Heart right ventricle (tissue), 16 donors: Measurements from ENCODE around the gene ACER1. TPM values are rescaled to one million over a fixed set of nuclear protein-coding genes. Genes with fewer than 3 reads are reported as not detected.
A peak's percentile ranks its signal among the peaks of the same experiment; 100 is the strongest.

Experiments
- ATAC-seq, 8 donors: fragments of 200-7000 bp; cut with Tn5 transposase; one replicate each; pipeline ENCODE4 v1.9.1; 2020; ENCODE audit warnings: mild to moderate bottlenecking in 8 of 8, moderate library complexity in 8 of 8, moderate number of reproducible peaks in 1 of 8
- DNase-seq, 2 donors: peaks; one replicate each; pipeline ENCODE4 v3.0.0-alpha.2; 2020
- H3K27ac ChIP-seq, 10 donors: fragments of 200-600 bp; sonication (generic) in 2 of 10; one replicate each; pipeline versions ENCODE4 v1.5.0 to v1.8.0; 2020 to 2022; ENCODE audit warnings: mild to moderate bottlenecking in 3 of 10
- H3K27me3 ChIP-seq, 7 donors: fragments of 200-600 bp; one replicate each; pipeline ENCODE4 v1.8.0; 2021 to 2022; ENCODE audit warnings: mild to moderate bottlenecking in 2 of 7
- H3K36me3 ChIP-seq, 9 donors: fragments of 200-600 bp; sonication (generic) in 1 of 9; one replicate each; pipeline versions ENCODE4 v1.5.0 to v1.8.0; 2020 to 2022; ENCODE audit warnings: mild to moderate bottlenecking in 2 of 9
- H3K4me1 ChIP-seq, 9 donors: fragments of 200-600 bp; sonication (generic) in 1 of 9; one replicate each; pipeline versions ENCODE4 v1.5.0 to v1.8.0; 2020 to 2022; ENCODE audit warnings: mild to moderate bottlenecking in 4 of 9
- H3K4me3 ChIP-seq, 10 donors: fragments of 200-600 bp; sonication (generic) in 2 of 10; one replicate each; pipeline versions ENCODE4 v1.5.0 to v1.8.0; 2020 to 2022; ENCODE audit warnings: mild to moderate bottlenecking in 7 of 10, moderate library complexity in 2 of 10
- H3K9me3 ChIP-seq, 11 donors: fragments of 200-600 bp in 10 of 11; sonication (generic) in 2 of 11; one replicate each; pipeline versions ENCODE4 v1.5.0 to v1.8.0; 2013 to 2022; ENCODE audit warnings: mild to moderate bottlenecking in 2 of 11, control low read depth in 1 of 11, moderate library complexity in 1 of 11
- WGBS, 2 donors: extraction: QIAGEN DNeasy Blood & Tissue Kit; methylation state at CpG; one replicate each; pipeline ENCODE4 v1.1.7; 2013; ENCODE audit warnings: inconsistent platforms in 1 of 2; 5-methylcytosine and 5-hydroxymethylcytosine counted together
- intact Hi-C, 10 donors: fragments of 100-400 bp; cut with DNase I; formaldehyde crosslinking; loops; one replicate each; pipeline versions ENCODE4 v1.11.1 to v1.14.2; 2022
- polyA plus RNA-seq, 2 donors: library from polyadenylated mRNA; stranded (reverse); fragments of 200-250 nt; gene quantifications; one replicate each; pipeline ENCODE4 v1.2.3, GENCODE V29; 2013
- total RNA-seq, 10 donors: library from RNA; stranded (reverse); fragmentation: NEBNext Ultra II Directional in 3 of 10; extraction: Animal tissue kit (Norgen Biotek cat#: 25700) in 3 of 10; gene quantifications; one replicate each; pipeline versions ENCODE4 v1.2.1 to v1.2.4, GENCODE V29; 2021 to 2023
- TF ChIP-seq, protein P1 (sequence below), 9 donors: fragments of 200-600 bp; sonication (generic) in 2 of 9; IDR thresholded peaks; one replicate each; pipeline versions ENCODE4 v1.5.0 to v1.8.0; 2021 to 2022; ENCODE audit warnings: antibody characterized with exemption in 9 of 9, mild to moderate bottlenecking in 5 of 9, moderate library complexity in 1 of 9
- donor health status: Arrhythmogenic right ventricular cardiomyopathy.
- donor health status: ischemic (EF 13 %, LVEDD 7.1; RV severe dilation, severe dysfunction).
- donor health status: healthy with polysubstance abuse.
- donor health status: DM: no; HTN: yes; CAD: no.
- donor health status: DM: no; HTN: no; CAD: no.
- donor health status: ischemic (EF 25% LVEDD 6.9; RV normal size, moderate dysfunction).
- donor health status: ischemic (EF 25% LVEDD 5.7; RV mildly dilated, moderate dysfunction).
- donor health status: healthy.
- donor health status: DM: yes; HTN: yes; CAD: no.
- donor health status: Ischemic cardiomyopathy.
- donor health status: ischemic (EF 35%, LVEDD 5.7; RV mildly dilated, moderate dysfunction).
- donor health status: nonischemic (EF 11% LVEDD 7.7; RV severe dilation, severe dysfunction).
- donor health status: DM: yes; HTN: yes; CAD: no.
- donor health status: PGD.
- donor health status: ischemic (EF 29% LVEDD 5.4; RV normal size, mild dysfunction).
- donor health status: nonischemic (EF 23%, LVEDD 6.1; RV moderate dilation, normal function).

Gene ACER1
- total and polyA plus RNA-seq, 12 donors = not detected

DNA sequence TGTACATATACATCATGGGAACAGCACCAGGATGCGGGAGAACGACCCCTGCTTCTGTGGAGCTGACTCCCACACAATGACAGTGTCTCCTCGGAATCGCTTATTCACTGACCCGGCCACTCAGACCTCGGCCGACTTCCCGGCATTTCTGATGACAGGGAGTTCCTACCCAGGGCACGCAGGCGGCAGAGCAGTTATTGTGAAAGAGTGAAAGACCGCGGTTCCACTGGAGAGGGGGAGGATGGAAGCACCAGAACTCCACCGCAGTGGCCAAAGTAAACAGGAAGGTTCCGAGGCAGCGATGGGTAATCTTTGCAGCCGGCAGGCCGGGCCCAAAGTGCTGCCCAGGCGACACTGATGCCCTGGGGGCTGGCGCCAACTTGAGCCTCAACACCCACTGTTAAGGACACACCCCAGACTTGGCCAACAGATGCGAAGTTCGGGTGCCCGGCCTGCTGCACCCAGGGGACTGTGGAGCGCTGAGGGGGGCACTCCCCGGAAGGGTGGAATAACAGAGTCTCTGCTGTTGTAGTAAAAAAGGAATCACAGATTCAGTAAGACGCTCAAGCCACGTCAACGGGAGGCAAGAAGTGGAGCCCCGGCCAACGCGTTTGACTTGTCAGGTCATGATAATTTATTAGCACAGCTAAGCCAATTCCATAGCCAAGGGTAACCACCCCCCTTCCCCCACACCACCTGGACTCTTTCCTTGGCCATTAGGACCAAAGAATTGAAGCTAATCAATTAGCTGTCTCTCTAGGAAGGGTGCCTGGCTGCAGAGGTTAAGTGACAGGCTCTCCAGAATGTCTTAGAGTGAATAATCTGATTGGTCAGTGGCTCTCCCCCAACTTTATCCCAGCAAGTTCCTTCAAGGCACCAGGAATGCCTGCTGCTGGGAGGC lies 59.5 kb downstream of the ACER1 start:
- Histone ChIP-seq H3K27ac (peak overlapping the region; percentile 72 to 95 (median 88)), H3K27me3 (no peaks in the 10 kb centered on the region), H3K4me3 (peak overlapping the region in 6 of 10 donors; percentile 30 to 43 (median 34)), H3K9me3 (no peaks in the 10 kb centered on the region), H3K4me1 (peaks cover 42 to 89% (median 87%) of the 10 kb centered on the region in 9 donors), H3K36me3 (peaks cover 0 to 29% (median 15%) of the 10 kb centered on the region in 9 donors)
- intact Hi-C loops = loop anchor here in 5 of 10 donors (2.0 to 5.0 kb wide), 3 partner anchors 37 to 55 kb away; no protein-coding TSS in a partner anchor
- peak; percentile 54 to 80 (median 75) for ATAC-seq
- DNase-seq = peak; percentile 78 to 80
- TF ChIP-seq, protein P1, sequence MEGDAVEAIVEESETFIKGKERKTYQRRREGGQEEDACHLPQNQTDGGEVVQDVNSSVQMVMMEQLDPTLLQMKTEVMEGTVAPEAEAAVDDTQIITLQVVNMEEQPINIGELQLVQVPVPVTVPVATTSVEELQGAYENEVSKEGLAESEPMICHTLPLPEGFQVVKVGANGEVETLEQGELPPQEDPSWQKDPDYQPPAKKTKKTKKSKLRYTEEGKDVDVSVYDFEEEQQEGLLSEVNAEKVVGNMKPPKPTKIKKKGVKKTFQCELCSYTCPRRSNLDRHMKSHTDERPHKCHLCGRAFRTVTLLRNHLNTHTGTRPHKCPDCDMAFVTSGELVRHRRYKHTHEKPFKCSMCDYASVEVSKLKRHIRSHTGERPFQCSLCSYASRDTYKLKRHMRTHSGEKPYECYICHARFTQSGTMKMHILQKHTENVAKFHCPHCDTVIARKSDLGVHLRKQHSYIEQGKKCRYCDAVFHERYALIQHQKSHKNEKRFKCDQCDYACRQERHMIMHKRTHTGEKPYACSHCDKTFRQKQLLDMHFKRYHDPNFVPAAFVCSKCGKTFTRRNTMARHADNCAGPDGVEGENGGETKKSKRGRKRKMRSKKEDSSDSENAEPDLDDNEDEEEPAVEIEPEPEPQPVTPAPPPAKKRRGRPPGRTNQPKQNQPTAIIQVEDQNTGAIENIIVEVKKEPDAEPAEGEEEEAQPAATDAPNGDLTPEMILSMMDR (IDR thresholded peaks at IDR 0.05) = no peak
- 3 to 6% methylated on average over 30 of the region's 30 CpGs for WGBS, 2 donors

DNA sequence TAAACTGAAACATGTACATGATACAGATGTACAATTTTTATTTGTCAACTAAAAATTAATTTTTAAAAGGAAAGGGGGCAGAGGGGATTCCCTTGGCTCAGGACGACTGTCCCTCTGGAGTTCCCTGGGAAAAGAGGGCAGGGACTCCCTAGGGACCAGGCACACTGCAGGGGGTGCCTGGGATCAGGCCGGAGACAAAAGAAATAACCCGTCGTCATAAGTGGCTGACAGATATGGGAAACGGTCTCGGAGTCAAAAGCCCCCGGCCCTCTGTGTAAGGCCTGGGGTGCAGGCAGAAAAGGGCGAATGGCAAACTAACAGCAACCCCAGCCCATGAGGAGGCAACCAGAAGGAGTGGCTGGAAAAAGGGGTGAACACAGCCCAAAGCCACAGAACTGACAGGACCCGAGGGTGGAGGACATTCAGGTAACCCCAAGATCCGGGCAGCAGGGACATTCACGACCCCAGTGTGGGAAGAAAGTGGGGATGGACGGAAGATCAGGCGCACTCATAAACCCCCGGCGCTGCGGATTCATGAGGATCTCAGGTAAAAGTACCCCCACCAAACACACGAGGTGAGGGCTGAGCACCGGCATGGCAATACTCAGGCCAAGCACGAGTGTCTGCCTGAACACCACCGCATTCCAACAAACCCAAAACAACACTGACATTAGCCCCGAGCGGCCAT lies 60.4 kb downstream of the ACER1 start:
- TF ChIP-seq, protein P1 (IDR thresholded peaks at IDR 0.05) = no peak
- WGBS, 2 donors = 53 to 54% methylated on average over 22 of the region's 22 CpGs
- peak overlapping the region in 7 of 10 donors; percentile 17 to 45 (median 40) for H3K4me3 ChIP-seq
- no peak for DNase-seq
- H3K4me1 ChIP-seq = peaks cover 42 to 80% (median 78%) of the 10 kb centered on the region in 9 donors
- intact Hi-C loops = loop anchor here in 5 of 10 donors (2.0 to 5.0 kb wide), 3 partner anchors 36 to 54 kb away; no protein-coding TSS in a partner anchor
- peaks cover 0 to 37% (median 19%) of the 10 kb centered on the region in 9 donors for H3K36me3 ChIP-seq
- H3K9me3 ChIP-seq = no peaks in the 10 kb centered on the region
- ATAC-seq = no peak
- no peaks in the 10 kb centered on the region for H3K27me3 ChIP-seq
- peak overlapping the region; percentile 72 to 95 (median 88) for H3K27ac ChIP-seq

DNA sequence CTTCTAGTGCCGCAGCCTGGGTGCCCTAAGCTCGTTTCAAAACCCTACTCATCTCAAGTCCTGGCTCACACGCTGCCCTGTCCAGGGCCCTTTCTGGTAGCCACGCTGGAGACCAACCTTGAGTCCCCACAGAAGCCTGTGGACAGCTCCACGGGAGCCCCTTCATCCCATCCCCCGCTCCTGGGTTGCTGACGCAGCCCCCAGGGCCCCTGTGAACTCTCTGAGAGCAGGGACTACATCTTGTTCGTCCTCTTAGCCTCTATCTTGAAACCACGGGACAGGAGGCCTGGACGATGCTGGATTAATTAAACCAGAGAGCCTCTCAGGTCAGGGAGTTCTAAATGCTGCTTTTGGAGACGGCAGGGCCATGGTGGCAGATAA lies 61.0 kb downstream of the ACER1 start:
- Histone ChIP-seq H3K27ac (peak overlapping the region; percentile 72 to 95 (median 88)), H3K4me3 (peak overlapping the region in 9 of 10 donors; percentile 1 to 52 (median 43)), H3K36me3 (peaks cover 0 to 37% (median 23%) of the 10 kb centered on the region in 9 donors), H3K4me1 (peaks cover 42 to 73% (median 71%) of the 10 kb centered on the region in 9 donors), H3K9me3 (no peaks in the 10 kb centered on the region), H3K27me3 (no peaks in the 10 kb centered on the region)
- 14 to 15% methylated on average over 11 of the region's 11 CpGs for whole genome bisulfite sequencing, 2 donors
- TF ChIP-seq, protein P1 (IDR thresholded peaks at IDR 0.05) = no peak
- no peak for DNase-seq
- ATAC-seq = peak in 7 of 8 donors; percentile 0 to 32 (median 17)
- intact Hi-C loops = loop anchor here in 5 of 10 donors (2.0 to 5.0 kb wide), 3 partner anchors 35 to 54 kb away; no protein-coding TSS in a partner anchor
